Fibroblast of skin of right biceps (primary cell): ENCODE measurements around the gene ARPIN.
"Not testable (repeated sequence)": the region's sequence is repeated elsewhere in the genome, so short reads cannot be mapped to it uniquely, and the experiment has no call there.

ENCODE experiments used
- DNase-seq: peaks from one replicate; pipeline ENCODE4 v3.0.0-alpha.2; 2013

The ARPIN gene

DNA sequence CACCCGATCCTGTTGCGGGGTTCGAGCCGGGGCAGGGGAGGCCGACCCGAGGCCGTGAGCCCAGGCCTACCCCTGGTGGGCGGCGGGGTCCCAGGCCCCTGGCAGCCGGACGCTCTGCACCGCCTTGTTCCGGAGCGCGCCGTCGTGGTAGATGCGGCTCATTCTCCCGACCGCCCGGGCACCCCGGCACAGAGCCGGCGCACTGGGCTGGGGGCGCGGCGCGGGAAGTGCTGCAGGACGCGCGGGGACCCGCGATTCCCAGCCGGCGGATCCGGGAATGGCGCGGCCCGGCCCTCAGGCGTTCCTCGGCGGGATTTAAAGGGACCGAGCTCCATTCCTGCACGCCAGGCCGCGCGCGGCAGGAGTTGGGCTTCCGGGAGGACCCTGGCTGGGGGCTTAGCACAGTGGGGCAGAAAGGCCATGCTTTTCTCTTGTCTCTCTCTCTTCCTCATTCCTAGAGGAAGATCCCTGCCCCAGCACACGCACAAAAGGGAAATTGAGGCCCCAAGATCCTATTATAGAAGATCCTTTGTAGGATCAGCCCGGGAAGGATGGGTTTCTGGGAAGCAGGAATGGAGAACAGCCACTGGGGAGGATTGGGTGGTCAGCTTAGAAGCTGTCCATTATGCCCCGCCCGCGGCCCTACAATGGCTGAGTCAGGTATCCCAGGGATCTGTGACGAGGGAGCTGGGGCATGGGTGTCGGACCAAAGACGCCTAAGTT, at the start of gene ARPIN:
ARPIN (minus strand) TSS at position 279 of the 723 bp plus-strand sequence; CDS start at position 162, 117 bp downstream.
- DNase-seq = peak; percentile 67

DNA sequence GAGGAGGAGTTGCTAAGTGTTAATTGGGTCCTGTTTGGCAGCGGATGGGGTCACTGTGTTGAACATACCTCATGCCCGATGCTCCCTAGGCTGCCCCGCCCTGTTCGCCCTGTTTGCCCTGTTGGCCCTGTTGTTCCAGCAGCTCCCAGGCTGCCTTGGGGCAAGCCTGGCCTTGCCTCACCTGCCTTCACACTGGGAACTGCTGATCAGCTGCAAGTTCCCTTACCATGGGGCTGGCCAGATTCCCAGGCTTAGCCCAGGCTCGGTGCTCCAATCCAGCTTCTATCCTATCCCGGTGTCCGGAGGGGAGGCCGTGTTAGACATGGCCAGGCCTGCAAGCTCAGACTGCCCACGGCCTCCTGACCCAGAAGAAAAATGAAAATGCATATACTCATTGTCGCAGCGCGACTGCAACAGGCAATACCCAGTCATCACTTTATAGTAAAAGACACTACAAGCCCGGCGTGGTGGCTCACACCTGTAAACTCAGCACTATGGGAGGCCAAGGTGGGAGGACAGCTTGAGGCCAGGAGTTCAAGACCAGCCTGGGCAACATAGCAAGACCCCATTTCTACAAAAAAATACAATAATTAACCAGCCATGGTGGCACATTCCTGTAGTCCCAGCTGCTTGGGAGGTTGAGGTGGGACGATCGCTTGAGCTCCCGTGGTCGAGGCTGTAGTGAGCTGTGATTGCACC, 45.5 kb upstream of the ARPIN start:
- no peak for DNase-seq

DNA sequence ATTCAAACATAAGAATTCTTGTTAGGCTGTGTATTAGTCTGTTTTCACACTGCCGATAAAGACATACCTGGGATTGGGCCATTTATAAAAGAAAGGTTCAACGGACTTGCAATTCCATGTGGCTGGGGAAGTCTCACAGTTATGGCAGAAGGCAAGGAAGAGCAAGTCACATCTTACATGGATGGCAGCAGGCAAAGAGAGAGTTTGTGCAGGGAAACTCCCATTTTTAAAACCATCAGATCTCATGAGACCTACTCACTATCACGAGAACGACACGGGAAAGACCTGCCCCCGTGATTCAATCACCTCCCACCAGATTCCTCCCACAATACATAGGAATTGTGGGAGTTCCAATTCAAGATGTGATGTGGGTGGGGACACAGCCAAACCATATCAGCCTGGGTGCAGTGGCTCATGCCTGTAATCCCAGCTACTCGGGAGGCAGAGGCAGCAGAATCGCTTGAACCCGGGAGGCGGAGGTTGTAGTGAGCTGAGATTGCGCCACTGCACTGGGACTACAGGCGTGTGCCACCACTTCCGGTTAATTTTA, 42.8 kb upstream of the ARPIN start:
- not testable (repeated sequence) for DNase-seq

DNA sequence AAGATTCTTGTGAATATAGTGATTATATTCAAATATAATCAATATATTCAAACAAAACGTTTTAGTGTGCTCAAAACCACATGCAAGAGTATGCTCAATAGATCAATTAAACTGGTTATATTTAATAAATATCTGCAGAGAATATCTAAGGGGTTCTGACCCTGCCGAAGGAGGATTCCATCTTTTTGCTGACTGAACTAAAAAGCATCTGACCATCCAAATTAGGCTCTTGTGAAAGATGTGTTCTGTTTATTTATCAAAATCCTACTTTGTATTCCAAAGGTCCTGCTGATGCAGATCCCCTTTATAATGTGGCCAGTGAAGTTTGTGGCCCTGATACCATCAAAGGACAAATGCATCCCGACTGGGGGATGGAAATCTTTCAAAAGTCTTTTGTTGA, 41.8 kb upstream of the ARPIN start:
- DNase-seq = no peak

DNA sequence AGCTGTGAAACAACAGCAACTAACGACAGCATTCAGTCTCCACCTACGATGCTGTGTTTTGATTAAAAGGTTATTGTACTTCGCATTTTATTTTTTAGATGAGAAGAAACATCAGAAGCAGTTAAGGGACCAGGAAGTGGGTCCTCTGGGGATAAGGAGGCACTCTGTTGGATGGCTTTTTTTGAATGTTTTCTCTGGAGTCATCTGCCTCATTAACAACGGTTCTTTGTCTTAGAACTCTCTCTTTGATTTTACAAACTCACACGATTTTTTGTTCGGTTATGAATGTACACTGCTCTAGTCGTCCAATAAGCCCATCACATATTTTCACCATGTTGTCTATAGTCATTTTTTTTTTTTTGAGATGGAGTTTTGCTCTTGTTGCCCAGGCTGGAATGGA, 36.0 kb upstream of the ARPIN start:
- no peak for DNase-seq

DNA sequence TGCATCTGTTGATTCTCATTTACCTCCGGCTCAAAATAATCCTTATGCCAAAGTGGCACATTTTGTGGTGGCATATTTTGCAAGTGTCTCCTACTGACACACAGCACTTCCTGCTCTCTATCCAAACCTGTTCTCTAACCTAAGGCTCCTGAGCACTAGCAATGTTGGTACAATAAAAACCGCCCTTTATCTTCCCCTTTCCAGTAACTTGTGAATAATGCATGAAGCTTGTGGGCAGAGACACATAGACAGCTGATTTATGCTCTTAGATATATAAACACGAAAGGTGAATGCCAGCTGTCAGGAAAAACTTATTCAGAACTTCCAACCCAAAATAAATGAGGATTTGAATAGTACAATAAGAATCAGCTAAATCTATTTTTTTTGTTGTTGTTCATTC, 34.6 kb upstream of the ARPIN start:
- DNase-seq = no peak

DNA sequence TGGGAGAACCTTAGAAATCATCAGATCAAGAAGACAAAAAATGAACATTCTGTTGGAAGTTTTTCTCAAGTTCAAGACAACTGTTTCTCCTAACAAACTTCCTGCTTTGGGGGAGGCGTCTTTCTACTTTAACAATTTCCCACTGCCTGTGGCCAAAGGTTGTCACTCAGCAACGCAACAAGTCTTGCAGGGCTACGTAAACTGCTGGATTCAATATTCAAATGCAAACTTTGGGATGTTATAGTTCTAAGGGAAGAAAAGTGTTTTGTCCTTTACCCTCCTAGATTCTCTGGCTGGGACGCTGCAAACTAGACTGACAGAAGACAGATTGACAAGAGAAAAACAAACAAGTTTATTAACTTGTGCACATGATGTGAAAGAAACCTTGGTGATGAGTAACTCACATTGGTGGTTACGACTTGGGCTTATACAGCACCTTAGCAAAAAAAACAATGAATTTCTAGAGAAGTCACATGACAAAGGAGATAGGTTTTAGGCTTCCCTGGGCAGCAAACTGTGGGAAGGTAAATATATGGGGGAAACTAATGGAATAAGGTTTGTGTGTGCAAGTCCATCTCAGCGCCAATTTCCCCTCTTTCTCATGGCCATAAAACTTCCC, 34.0 kb upstream of the ARPIN start:
- DNase-seq = no peak

DNA sequence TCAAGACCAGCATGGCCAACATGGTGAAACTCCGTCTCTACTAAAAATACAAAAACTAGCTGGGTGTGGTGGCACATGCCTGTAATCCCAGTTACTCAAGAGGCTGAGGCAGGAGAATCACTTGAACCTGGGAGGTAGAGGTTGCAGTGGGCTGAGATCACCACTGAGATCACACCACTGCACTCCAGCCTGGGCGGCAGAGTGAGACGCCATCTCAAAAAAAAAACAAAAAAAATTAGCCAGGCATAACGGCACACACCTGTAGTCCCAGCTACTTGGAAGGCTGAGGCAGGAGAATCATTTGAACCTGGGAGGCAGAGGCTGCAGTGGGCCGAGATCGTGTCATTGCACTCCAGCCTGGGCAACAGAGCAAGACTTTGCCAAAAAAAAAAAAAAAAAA, 31.0 kb upstream of the ARPIN start:
- DNase-seq = not testable (repeated sequence)

DNA sequence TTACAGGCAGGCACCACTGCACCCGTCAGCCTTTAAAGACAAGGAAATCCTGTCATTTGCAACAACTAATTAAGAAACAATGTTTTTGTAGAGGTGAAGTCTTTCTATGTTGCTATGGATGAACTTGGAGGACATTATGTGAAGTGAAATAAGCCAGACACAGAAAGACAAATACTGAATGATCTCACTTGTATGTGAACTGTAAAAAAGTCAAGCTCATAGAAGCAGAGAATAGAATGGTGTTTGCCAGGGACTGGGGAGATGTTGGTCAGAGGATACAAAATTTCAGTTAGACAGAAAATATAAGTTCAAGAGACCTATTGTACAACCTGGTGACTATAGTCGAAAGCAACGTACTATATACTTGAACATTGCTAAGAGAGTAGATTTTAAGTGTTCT, 27.2 kb upstream of the ARPIN start:
- no peak for DNase-seq

DNA sequence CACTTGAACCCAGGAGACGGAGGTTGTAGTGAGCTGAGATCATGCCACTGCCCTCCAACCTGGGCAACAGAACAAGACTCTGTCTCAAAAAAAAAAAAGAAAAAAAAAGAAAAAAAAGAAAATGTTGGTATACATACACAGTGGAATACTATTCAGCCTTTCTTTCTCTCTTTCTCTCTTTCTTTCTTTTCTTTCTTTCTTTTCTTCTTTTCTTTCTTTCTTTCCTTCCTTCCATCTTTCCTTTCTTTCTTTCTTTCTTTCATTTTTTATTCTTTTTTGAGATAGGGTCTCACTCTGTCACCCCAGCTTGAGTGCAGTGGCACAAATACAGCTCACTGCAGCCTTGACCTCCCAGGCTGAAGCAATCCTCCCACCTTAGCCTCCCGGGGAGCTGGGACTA, 26.6 kb upstream of the ARPIN start:
- DNase-seq = not testable (repeated sequence)

DNA sequence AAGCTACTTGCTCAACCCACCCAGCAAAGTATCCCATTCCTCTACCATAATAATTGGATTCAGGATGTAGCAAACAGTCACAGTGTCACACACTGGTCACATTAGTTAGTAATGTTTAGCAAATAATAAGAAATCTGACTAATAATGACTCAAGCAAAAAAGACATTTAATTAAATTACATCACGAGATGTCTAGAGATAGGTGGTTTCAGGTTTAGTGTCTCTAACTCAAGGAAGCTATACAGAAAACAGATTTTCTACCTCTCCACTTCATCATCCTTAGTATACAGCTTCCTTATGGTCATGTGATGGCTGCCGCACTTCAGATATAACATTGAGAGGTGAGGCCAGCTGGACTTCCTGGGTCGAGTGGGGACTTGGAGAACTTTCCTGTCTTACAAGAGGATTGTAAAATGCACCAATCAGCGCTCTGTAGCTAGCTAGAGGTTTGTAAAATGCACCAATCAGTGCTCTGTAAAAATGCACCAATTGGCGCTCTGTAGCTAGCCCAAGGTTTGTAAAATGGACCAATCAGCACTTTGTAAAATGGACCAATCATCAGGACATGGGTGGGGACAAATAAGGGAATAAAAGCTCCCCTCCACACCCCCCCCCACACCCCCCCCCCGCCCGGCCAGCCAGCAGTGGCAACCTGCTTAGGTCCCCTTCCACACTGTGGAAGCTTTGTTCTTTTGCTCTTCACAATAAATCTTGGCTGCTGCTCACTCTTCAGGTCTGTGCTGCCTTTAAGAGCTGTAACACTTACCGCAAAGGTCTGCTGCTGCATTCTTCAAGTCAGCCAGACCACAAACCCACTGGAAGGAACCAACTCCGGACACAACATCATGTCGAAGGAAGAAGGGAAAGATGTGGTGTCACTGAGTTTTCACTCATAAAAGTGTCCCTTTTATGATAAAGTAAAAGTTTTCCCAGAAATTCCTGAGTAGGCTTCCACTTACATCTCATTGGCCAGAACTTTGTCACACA, 24.9 kb upstream of the ARPIN start:
- DNase-seq = no peak

DNA sequence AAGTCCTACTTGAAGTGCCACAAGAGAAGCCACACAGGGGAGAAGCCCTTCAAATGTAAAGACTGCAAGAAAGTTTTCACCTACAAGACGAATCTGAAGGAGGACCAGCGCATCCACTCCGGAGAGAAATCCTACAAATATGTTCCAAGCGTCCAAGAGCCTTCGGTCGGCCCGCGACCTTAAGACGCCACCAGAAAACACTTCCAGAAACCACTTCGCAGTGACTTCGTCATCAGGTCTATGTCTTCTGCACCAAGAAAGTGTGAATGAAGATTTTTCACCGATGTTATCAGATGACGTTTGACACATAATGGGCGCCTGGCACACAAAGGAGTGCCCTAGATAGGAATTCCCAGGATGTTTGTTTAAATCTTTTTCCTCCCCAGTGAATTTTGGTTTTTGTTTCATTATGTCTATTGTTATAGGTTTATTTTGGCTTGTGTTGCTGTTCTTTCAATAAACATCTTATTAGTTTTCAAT, 24.1 kb upstream of the ARPIN start:
- DNase-seq = no peak

DNA sequence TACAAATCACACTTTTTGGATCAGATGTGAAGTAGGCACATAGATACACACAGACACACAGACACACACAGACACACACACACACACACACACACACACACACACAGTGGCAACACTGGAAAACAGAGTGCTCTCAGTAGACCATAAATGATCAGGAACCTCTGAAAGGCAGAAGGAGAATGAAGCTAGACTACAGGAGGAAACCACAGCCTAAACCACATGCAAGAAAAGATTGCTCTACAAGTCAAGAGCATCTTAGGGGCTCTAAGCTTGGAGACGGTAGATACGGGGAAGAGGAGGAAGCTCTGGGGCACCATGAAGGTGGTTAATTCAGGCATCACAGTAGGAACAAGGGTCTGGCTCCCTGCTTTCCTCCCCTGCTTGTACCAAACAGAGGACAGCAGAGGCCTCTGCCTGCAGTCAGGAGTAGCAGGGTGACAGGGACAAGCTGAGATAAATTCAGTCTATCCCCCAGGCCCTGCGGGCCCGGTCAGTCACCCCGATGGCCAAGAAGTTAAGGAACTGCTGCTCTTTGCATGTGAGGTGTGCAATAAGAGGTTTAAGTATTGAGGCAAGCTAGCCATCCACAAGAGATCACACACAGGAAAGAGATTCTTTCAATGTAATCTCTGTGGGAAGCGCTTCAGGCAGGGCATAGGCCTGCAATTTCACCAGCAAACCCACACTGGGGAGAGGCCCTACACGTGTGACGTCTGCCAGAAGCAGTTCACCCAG, 23.5 kb upstream of the ARPIN start:
- DNase-seq = no peak

DNA sequence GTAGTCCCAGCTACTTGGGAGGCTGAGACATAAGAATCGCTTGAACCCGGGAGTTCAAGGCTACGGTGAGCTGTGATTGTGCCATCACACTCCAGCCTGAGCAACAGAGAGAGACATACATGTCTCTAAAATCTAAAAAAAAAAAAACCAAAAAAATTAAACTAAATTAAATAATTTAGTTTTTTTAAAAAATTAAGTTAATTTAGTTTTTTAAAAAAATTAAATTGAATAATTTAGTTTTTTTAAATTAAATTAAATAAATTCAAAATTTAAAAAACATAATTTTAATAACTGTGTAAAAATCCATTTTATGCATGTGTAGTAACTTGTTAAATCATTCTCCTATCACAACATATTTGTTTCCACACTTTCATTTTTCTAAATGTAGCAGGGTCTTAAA, 20.1 kb upstream of the ARPIN start:
- DNase-seq = no peak

DNA sequence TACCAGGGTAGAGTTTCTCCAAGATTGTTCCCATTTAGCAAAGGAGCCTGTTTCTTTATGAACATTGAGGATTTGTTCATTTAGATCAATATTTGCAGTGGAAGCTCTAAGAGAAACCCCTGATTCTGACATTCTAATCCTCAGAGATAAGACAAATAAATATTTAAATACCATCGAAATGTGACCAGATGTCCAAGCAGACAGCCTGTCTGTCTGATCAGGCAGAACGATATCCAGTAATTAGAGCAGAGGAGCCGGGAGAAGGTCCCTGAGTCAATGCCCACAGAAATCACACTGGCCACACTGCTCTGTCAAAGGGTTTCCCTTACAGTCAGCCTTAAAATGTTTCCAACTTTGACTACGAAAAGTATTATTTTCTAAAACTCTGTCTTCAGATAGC, 15.7 kb upstream of the ARPIN start:
- no peak for DNase-seq

DNA sequence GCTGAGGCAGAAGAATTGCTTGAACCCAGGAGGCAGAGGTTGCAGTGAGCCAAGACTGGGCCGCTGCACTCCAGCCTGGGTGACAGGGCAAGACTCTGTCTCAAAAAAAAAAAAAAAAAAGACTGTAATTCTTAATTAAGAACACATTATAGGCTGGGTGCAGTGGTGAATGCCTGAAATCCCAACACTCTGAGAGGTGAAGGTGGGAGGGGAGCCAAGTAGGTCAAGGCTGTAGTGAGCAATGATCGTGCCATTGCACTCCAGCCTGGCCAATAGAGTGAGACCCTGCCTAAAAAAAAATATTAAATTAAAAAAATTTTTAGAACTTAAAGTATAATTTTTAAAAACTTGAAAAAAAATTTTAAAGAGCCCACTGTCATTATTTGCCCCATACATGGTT, 13.4 kb upstream of the ARPIN start:
- peak; percentile 58 for DNase-seq

DNA sequence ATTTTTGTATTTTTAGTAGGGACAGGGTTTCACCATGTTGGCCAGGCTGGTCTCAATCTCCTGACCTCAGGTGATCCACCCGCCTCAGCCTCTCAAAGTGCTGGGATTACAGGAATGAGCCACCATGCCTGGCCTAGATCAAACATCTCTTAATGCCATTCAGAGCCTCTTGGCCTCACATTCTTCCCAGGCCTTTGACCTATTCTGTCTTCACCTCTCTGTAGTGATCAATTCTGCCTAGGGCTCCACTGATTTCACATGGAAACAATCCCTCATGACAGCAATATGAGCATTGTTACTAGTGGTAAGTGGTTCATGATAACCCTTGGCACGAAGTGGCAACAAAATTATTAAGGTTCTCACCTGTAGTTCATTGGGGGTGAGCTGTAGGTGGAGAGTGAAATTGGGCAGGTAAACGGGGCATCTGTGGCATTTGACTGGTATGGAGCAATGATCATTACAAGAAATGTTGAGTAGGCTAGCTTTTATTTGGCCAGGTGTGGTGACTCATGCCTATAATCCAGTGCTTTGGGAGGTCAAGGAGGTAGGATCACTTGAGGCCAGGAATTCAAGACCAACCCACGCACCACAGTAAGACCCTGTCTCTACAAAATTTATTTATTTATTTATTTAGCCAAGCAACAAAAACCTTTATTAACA, 4.8 kb upstream of the ARPIN start:
- DNase-seq = no peak

DNA sequence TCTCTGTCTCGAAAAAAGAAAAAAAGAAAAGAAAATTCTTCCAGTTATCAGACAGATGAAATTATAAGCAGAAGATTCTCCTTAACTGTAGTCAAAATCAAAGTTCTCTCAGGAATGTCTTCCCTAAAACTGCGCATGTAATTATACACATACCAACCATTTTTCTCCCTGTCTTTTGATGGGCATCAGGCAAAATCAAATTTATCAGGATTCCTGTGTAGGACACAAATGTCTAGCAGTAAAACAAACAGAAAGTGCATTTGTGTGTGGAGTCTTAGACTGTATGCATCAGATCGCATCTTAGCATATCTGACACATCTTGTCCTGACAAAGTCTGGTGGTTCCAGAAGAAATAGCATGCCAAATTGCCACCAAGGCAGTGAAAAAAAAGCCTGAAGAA, 3.9 kb upstream of the ARPIN start:
- no peak for DNase-seq

DNA sequence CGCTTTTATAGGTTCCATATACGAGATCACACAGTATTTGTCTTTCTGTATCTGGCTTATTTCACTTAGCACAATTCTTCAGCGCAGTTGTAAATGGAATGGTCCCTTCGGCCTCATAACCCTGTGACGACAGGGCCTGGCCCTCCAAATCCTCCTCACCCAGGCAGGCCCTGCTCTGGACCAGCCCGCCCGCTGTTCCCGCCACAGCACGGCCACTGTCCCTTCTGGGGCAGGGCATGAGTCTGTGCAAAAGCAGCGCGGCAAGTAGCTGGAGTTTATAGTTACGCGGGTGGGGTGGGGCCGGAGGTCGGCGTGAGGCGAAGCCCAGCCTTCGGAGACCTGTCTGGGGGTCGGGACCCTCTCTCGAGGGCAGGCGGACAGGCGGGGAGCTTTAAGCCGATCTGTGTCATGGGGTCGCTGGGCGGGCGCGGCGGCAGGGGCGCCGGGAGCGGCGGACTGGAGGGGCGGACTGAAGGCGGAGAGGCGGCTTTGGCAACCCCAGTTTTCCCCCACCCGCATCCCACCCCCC, 543 bp downstream of the ARPIN start:
- DNase-seq = peak; percentile 26

DNA sequence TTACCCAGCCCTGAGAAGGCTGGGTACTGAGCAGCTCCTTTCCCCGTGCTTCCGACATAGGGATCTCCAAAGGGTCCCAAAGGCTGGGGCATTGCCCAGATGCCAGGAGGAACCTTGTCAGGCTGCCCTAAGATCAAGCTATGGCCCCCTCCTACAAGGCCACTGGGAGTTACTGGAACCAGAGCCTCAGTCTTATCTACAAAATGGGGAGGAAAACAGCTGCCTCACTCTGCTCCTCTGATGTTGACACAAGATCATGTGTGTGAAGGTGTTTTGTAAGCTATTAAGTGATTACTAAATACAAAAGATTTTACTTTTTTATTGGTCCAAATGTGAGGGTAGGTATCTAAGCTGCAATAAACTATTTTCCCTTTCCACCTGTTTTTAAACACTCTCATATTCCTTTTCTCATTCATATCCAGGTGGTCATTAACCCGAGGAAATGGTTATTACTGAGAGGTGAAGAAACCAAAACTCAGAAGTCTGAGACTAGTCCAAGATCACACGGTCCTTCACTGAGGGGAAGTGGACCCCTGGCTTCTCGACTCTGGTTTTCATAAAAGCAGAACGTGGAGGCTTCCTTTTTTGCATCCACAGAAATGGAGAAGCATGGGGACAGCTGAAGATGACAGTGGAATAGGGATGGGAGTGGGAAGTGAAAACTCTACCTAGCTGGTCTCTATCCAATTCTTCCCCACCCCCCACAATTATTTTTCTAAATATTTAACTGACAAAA, 1.7 kb downstream of the ARPIN start:
- DNase-seq = no peak
